Upper lobe of left lung (tissue), 4 donors: ENCODE measurements around the gene RAB39A.

Experiments used
- CTCF ChIP-seq, 6 experiments: fragments of 450-650 bp in 4 of 6; fragments of 200-600 bp in 2 of 6; sonication (generic) in 2 of 6; IDR thresholded peaks; one replicate each; pipeline ENCODE4 v1.5.1; 2016 to 2019; ENCODE audit warnings: antibody characterized with exemption in 6 of 6
- POLR2AphosphoS5 ChIP-seq, 2 donors: sonication (generic); formaldehyde crosslinking; IDR thresholded peaks; one replicate each; pipeline ENCODE4 v1.5.1; 2017; ENCODE audit warnings: antibody characterized with exemption in 2 of 2

- TF ChIP-seq POLR2AphosphoS5 (IDR thresholded peaks at IDR 0.05): no peak
- TF ChIP-seq CTCF (IDR thresholded peaks at IDR 0.05): no peak
Measured at GRCh38 chr11:107927559-107927958, 689 bp upstream of the RAB39A start.
